GM10266 (cell line): ENCODE data around the gene PRKCE.

Experiments
- DNase-seq: peaks from one replicate; pipeline ENCODE4 v3.0.0; 2012; ENCODE audit errors: extremely low spot score
- CTCF ChIP-seq: IDR thresholded peaks from 2 replicates; pipeline ENCODE4 v1.5.1; 2012; ENCODE audit warnings: mild to moderate bottlenecking, low read depth; ENCODE audit not compliant: control insufficient read depth, insufficient read depth; ENCODE audit errors: missing control alignments

Gene PRKCE

DNA sequence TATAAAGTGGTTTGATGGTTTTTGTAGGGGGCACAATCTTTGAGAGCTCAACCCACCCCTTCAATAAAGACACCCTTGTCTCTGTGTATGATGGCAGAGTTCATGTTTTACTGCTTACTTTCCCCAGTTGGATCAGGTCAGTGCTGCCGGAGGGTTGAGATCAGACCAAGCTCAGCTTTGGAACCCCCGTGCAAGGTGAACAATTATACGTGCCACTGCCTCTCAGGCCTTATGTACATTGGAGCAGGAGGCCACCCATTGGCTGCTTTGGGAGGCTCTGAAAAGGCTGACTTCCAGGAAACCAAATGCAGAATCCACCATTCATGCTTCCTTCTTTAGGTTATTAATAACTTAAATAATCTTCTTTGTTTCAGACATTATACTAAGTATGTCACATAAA is 542.4 kb downstream of the PRKCE start:
- DNase-seq = no peak
- no peak for TF ChIP-seq CTCF

GRCh38 chr2:46194856-46195255 is 543.4 kb downstream of the PRKCE start:
- no peak for TF ChIP-seq CTCF
- DNase-seq = no peak

GRCh38 chr2:46195819-46196218 is 544.3 kb downstream of the PRKCE start:
- TF ChIP-seq CTCF = no peak
- DNase-seq = no peak

GRCh38 chr2:46196871-46197462 is 545.5 kb downstream of the PRKCE start:
- no peak for DNase-seq
- no peak for TF ChIP-seq CTCF

GRCh38 chr2:46197672-46198071 is 546.2 kb downstream of the PRKCE start:
- no peak for DNase-seq
- no peak for TF ChIP-seq CTCF

- no peak for TF ChIP-seq CTCF
- no peak for DNase-seq
Observed at GRCh38 chr2:46198164-46198883, 546.8 kb downstream of the PRKCE start.

GRCh38 chr2:46198966-46199365 is 547.5 kb downstream of the PRKCE start:
- no peak for DNase-seq
- TF ChIP-seq CTCF = no peak
